Osteoblast (primary cell): ENCODE results near the gene ZBED4. TPM values are rescaled to one million over a fixed set of nuclear protein-coding genes. Genes with fewer than 3 reads are reported as not detected.
A peak's percentile ranks its signal among the peaks of the same experiment; 100 is the strongest.

Experiments
- DNase-seq: peaks from one replicate; pipeline ENCODE4 v3.0.0; 2011; ENCODE audit warnings: low spot score, mixed read lengths; ENCODE audit not compliant: insufficient read length; ENCODE audit errors: missing footprints
- H2AFZ ChIP-seq: 2 replicates; pipeline ENCODE4 v1.6.0; 2011; ENCODE audit warnings: mild to moderate bottlenecking, low read length
- H3K27ac ChIP-seq: 2 replicates; pipeline ENCODE4 v1.5.1; 2011; ENCODE audit warnings: mild to moderate bottlenecking, low read depth, low read length, moderate library complexity
- H3K27me3 ChIP-seq: 2 replicates; pipeline ENCODE4 v1.6.0; 2012; ENCODE audit warnings: mild to moderate bottlenecking, control low read depth, inconsistent platforms, low read length, moderate library complexity; ENCODE audit not compliant: insufficient read depth
- H3K36me3 ChIP-seq: 2 replicates; pipeline ENCODE4 v1.5.1; 2011; ENCODE audit warnings: mild to moderate bottlenecking, low read length, control low read depth, moderate library complexity; ENCODE audit not compliant: insufficient read depth
- H3K4me1 ChIP-seq: 2 replicates; pipeline ENCODE4 v1.5.1; 2011; ENCODE audit warnings: mild to moderate bottlenecking, low read length, control low read depth, moderate library complexity; ENCODE audit not compliant: insufficient read depth
- H3K4me2 ChIP-seq: 2 replicates; pipeline ENCODE4 v1.6.0; 2011; ENCODE audit warnings: mild to moderate bottlenecking, low read length; ENCODE audit not compliant: insufficient read depth
- H3K4me3 ChIP-seq: fragments of 200-600 bp; sonication (generic); 3 replicates; pipeline ENCODE4 v1.5.1; 2012; ENCODE audit warnings: mild to moderate bottlenecking, low read length, inconsistent platforms; ENCODE audit not compliant: insufficient read depth
- H3K79me2 ChIP-seq: 2 replicates; pipeline ENCODE4 v1.6.0; 2012; ENCODE audit warnings: mild to moderate bottlenecking, low read length, control low read depth, inconsistent platforms; ENCODE audit not compliant: insufficient read depth
- H3K9me3 ChIP-seq: 2 replicates; pipeline ENCODE4 v1.5.1; 2011; ENCODE audit warnings: low read depth, low read length, control low read depth
- H4K20me1 ChIP-seq: 2 replicates; pipeline ENCODE4 v1.6.0; 2012; ENCODE audit warnings: mild to moderate bottlenecking, low read length, control low read depth; ENCODE audit not compliant: insufficient read depth
- CTCF ChIP-seq: IDR thresholded peaks from 2 replicates; pipeline ENCODE4 v1.5.1; 2011; ENCODE audit warnings: mild to moderate bottlenecking, low read depth, low read length, moderate library complexity; ENCODE audit errors: extremely low read depth
- total RNA-seq: library from RNA; depleted of rRNA; stranded (reverse); fragments of >200 nt; gene quantifications from 2 replicates; pipeline ENCODE4 v1.2.3, GENCODE V29; 2012

ZBED4 gene
- total RNA-seq, 1 donor: 8.3 TPM

DNA sequence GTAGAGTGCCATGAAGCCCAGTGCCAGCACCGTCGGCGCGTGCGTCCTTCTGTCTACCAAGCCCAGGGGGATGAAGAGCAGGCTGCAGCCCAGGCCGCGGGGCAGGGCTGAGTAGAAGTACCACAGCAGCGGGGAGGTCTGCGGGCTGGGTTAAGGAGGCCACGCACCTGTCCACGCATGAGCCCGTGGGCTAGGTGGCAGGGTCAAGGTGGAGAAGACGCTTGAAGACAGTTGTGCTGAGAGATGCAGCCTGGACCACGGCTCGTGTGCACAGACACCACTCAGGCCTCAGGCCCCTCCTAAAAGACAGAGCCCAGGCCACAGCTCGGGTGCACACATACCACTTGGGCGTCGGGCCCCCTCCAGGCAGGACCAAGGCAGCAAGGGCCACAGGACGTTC, 54.2 kb downstream of the ZBED4 start:
- Histone ChIP-seq H3K36me3 (peaks cover 6% of the 10 kb centered on the region), H3K27me3 (no peaks in the 10 kb centered on the region), H3K4me2 (no peak overlapping the region), H3K4me1 (no peaks in the 10 kb centered on the region), H2AFZ (no peak overlapping the region), H4K20me1 (no peaks in the 10 kb centered on the region), H3K27ac (no peak overlapping the region), H3K9me3 (no peaks in the 10 kb centered on the region), H3K79me2 (no peaks in the 10 kb centered on the region), H3K4me3 (no peak overlapping the region)
- DNase-seq: peak; percentile 42
- TF ChIP-seq CTCF: no peak

DNA sequence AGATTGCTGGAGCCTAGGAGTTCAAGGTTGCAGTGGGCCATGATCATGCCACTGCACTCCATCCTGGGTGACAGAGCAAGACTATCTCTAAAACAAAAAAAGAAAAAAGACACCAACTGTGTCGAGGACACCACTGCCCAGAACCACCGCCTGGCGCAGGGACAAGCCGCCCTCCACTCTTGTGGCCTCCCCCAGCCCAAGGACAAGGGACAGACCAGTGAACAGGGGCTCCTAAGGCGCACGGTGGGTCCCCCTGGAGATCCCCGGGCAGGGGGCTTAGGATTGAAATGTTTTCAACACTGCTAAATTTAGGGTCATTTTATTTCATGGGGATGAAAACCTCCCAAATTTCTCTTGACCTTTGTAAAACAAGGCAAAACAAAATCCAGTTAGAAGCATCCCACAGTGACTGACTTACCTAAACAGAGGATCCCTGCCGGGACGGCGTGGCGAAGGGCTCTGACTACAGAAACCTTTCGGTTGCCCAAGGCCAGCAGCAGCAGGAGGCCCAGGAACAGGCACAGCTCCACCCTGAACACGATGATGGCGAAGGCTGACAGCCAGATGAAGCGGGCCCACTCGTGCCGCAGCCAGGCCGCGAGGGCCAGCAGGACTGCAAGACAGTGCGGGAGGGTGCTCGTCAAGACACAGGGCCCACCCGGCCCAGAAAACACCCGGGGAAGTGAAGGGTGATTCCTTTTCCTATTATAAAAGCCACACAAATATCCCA, 56.0 kb downstream of the ZBED4 start:
- H2AFZ ChIP-seq: no peak overlapping the region
- TF ChIP-seq CTCF: no peak

GRCh38 chr22:49910229-49911155, 56.8 kb downstream of the ZBED4 start:
- no peak overlapping the region for H3K4me3 ChIP-seq
- no peaks in the 10 kb centered on the region for H3K79me2 ChIP-seq
- H4K20me1 ChIP-seq: no peaks in the 10 kb centered on the region
- peaks cover 16% of the 10 kb centered on the region for H3K36me3 ChIP-seq
- no peaks in the 10 kb centered on the region for H3K9me3 ChIP-seq
- H3K4me1 ChIP-seq: no peaks in the 10 kb centered on the region
- no peak overlapping the region for H3K27ac ChIP-seq
- H3K27me3 ChIP-seq: no peaks in the 10 kb centered on the region
- H3K4me2 ChIP-seq: no peak overlapping the region
- no peak overlapping the region for H2AFZ ChIP-seq
- DNase-seq: peak; percentile 51
- TF ChIP-seq CTCF: no peak

More for the DNA sequence above, 56.0 kb downstream of the ZBED4 start:
- Histone ChIP-seq H3K4me2 (no peak overlapping the region), H3K4me1 (no peaks in the 10 kb centered on the region), H3K9me3 (no peaks in the 10 kb centered on the region), H3K79me2 (no peaks in the 10 kb centered on the region), H3K4me3 (no peak overlapping the region), H3K36me3 (peaks cover 16% of the 10 kb centered on the region), H3K27me3 (no peaks in the 10 kb centered on the region), H3K27ac (no peak overlapping the region), H4K20me1 (no peaks in the 10 kb centered on the region)
- DNase-seq: no peak
